ENCODE data around the gene DNAI2.

DNAI2 gene

DNA sequence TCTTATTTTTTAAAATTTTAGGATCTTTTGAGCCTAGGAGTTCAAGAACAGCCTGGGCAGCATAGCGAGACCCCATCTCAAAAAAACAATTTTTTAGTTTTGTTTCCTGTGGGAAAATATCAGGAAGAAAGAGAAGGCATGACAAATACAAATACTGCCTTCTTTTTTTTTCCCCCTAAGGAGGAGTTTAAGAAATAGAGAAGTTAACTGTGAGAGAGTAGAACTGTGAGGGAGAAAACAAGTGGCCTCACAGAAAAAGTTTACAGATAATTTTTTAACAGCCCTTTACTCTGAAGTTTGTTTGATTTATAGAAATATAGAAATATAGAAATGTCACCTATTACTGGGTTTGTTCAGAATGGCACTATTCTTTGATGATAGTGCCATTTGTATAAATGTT lies 39.5 kb upstream of the DNAI2 start:
- Histone ChIP-seq H3K9me3 (ENCODE audit: control insufficient read depth in 5 of 5, low read length in 5 of 5) (no peaks in the 10 kb centered on the region), H3K4me1 (ENCODE audit: control insufficient read depth in 5 of 5, insufficient read depth in 5 of 5, low read length in 5 of 5) (peaks cover 6 to 43% (median 11%) of the 10 kb centered on the region in 5 donors), H3K9ac (ENCODE audit: low read length in 5 of 5) (no peak overlapping the region), H3K27me3 (ENCODE audit: control insufficient read depth in 5 of 5, insufficient read depth in 4 of 5, low read length in 5 of 5) (peaks cover 0 to 3% (median 0%) of the 10 kb centered on the region in 5 donors), H3K36me3 (ENCODE audit: control insufficient read depth in 5 of 5, insufficient read depth in 5 of 5, low read length in 5 of 5) (peaks cover 0 to 30% (median 4%) of the 10 kb centered on the region in 5 donors), H3K27ac (ENCODE audit: low read depth, low read length) (peak overlapping the region; percentile 24), H3K4me3 (ENCODE audit: low read depth in 1 of 5, low read length in 5 of 5) (no peak overlapping the region)

DNA sequence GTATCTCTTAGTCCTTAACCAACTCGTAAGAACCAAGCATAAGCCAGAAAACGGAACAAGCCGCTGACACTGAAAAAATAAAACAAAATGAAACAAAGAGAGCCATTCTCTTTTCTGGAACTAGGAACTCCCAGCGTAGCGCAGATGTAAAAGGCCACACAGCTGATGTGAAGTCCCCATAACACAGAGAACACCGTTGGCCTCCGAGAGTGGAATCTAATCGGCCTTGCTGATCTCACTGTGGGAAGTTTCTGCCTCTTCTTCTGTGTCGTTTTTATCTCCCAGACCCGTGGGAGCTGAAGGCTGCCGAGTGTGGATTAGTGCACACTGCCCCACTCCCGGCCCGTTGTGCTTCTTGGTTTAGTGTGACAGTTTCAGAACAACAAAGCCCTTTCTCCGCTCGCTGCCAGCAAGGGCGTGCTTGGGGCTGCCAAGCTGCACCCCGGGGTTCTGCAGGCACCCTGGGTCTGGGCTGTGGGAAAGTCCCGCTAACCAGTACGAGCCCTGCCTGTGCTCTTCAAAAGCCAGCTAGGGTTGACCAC lies 38.9 kb upstream of the DNAI2 start:
- peaks cover 0 to 3% (median 0%) of the 10 kb centered on the region in 5 donors for H3K27me3 ChIP-seq (ENCODE audit: control insufficient read depth in 5 of 5, insufficient read depth in 4 of 5, low read length in 5 of 5)
- no peaks in the 10 kb centered on the region for H3K9me3 ChIP-seq (ENCODE audit: control insufficient read depth in 5 of 5, low read length in 5 of 5)
- H3K27ac ChIP-seq (ENCODE audit: low read depth, low read length) = peak overlapping the region; percentile 24
- peak overlapping the region in 3 of 5 donors; percentile 8 to 50 (median 29) for H3K4me3 ChIP-seq (ENCODE audit: low read depth in 1 of 5, low read length in 5 of 5)
- peaks cover 0 to 27% (median 4%) of the 10 kb centered on the region in 5 donors for H3K36me3 ChIP-seq (ENCODE audit: control insufficient read depth in 5 of 5, insufficient read depth in 5 of 5, low read length in 5 of 5)
- H3K4me1 ChIP-seq (ENCODE audit: control insufficient read depth in 5 of 5, insufficient read depth in 5 of 5, low read length in 5 of 5) = peaks cover 6 to 47% (median 11%) of the 10 kb centered on the region in 5 donors
- peak overlapping the region in 2 of 5 donors; percentile 8 to 77 for H3K9ac ChIP-seq (ENCODE audit: low read length in 5 of 5)

DNA sequence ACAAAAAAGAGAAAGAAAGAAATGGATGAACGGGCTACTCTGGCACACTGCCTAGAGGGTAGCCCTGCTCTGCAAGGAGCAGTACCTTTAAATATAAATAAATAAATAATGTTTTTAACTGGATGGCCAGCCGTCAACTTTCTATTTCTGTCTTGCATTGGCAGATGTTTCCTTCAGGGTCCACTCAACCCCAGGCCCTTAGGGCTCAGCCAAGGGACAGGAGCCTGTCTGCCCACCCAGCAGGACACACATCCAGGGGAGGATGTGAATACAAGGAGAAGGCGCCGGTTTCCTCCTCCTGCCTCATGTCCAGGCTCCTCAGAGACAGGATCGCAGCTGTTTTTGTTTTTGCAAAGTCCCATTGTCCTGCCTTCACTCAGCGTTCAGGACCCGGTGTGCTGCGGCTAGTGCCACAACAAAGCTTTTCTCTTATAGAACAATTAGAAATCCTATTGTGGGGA lies 38.1 kb upstream of the DNAI2 start:
- Histone ChIP-seq H3K36me3 (ENCODE audit: control insufficient read depth in 5 of 5, insufficient read depth in 5 of 5, low read length in 5 of 5) (peaks cover 0 to 22% (median 4%) of the 10 kb centered on the region in 5 donors), H3K9me3 (ENCODE audit: control insufficient read depth in 5 of 5, low read length in 5 of 5) (no peaks in the 10 kb centered on the region), H3K27ac (ENCODE audit: low read depth, low read length) (no peak overlapping the region), H3K4me3 (ENCODE audit: low read depth in 1 of 5, low read length in 5 of 5) (no peak overlapping the region), H3K9ac (ENCODE audit: low read length in 5 of 5) (no peak overlapping the region), H3K27me3 (ENCODE audit: control insufficient read depth in 5 of 5, insufficient read depth in 4 of 5, low read length in 5 of 5) (peaks cover 0 to 3% (median 0%) of the 10 kb centered on the region in 5 donors), H3K4me1 (ENCODE audit: control insufficient read depth in 5 of 5, insufficient read depth in 5 of 5, low read length in 5 of 5) (peaks cover 8 to 55% (median 19%) of the 10 kb centered on the region in 5 donors)

DNA sequence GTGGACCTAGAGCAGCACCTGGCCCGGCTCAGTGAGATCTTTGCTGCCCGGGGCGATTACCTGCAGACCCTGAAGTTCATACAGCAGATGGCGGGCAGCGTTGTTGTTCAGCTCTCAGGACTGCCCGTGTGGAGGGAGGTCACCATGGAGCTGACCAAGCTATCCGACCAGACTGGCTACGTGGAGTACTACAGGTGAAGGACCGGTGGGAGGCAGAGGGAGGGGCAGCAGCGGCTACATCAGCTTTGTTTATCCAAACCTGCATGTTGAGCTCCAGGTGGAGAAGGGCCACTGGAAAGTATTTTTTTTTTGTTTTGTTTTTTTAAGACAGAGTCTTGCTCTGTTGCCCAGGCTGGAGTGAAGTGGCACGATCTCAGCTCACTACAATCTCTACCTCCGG lies 36.7 kb upstream of the DNAI2 start:
- H3K4me3 ChIP-seq (ENCODE audit: low read depth in 1 of 5, low read length in 5 of 5) = no peak overlapping the region
- peaks cover 0 to 3% (median 0%) of the 10 kb centered on the region in 5 donors for H3K27me3 ChIP-seq (ENCODE audit: control insufficient read depth in 5 of 5, insufficient read depth in 4 of 5, low read length in 5 of 5)
- peaks cover 0 to 10% (median 0%) of the 10 kb centered on the region in 5 donors for H3K36me3 ChIP-seq (ENCODE audit: control insufficient read depth in 5 of 5, insufficient read depth in 5 of 5, low read length in 5 of 5)
- no peak overlapping the region for H3K9ac ChIP-seq (ENCODE audit: low read length in 5 of 5)
- H3K9me3 ChIP-seq (ENCODE audit: control insufficient read depth in 5 of 5, low read length in 5 of 5) = no peaks in the 10 kb centered on the region
- no peak overlapping the region for H3K27ac ChIP-seq (ENCODE audit: low read depth, low read length)
- H3K4me1 ChIP-seq (ENCODE audit: control insufficient read depth in 5 of 5, insufficient read depth in 5 of 5, low read length in 5 of 5) = peaks cover 8 to 66% (median 29%) of the 10 kb centered on the region in 5 donors

DNA sequence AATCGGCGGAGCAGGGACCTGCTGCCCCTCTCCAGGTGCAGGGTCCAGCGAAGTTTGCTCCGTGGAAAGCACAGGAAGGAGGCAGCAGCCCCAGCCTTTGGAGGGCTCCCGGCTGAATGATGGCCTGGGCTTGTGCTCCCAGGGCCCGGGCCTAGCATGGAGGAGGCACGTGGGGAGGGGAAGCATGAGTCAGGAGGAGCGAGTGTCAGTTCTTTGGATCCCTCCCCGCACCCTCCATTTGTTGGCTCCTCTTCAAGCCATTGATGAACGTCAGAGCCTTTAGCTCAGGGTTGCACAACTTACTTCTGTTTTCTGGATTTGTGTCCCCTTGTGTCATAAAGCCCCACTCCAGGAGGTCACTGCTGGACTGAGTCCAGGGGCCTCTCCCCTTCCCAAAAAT lies 34.9 kb upstream of the DNAI2 start:
- Histone ChIP-seq H3K27me3 (ENCODE audit: control insufficient read depth in 5 of 5, insufficient read depth in 4 of 5, low read length in 5 of 5) (peaks cover 0 to 3% (median 0%) of the 10 kb centered on the region in 5 donors), H3K9me3 (ENCODE audit: control insufficient read depth in 5 of 5, low read length in 5 of 5) (no peaks in the 10 kb centered on the region), H3K4me3 (ENCODE audit: low read depth in 1 of 5, low read length in 5 of 5) (no peak overlapping the region), H3K36me3 (ENCODE audit: control insufficient read depth in 5 of 5, insufficient read depth in 5 of 5, low read length in 5 of 5) (peaks cover 0 to 6% (median 0%) of the 10 kb centered on the region in 5 donors), H3K27ac (ENCODE audit: low read depth, low read length) (no peak overlapping the region), H3K9ac (ENCODE audit: low read length in 5 of 5) (no peak overlapping the region), H3K4me1 (ENCODE audit: control insufficient read depth in 5 of 5, insufficient read depth in 5 of 5, low read length in 5 of 5) (peaks cover 7 to 57% (median 29%) of the 10 kb centered on the region in 5 donors)

DNA sequence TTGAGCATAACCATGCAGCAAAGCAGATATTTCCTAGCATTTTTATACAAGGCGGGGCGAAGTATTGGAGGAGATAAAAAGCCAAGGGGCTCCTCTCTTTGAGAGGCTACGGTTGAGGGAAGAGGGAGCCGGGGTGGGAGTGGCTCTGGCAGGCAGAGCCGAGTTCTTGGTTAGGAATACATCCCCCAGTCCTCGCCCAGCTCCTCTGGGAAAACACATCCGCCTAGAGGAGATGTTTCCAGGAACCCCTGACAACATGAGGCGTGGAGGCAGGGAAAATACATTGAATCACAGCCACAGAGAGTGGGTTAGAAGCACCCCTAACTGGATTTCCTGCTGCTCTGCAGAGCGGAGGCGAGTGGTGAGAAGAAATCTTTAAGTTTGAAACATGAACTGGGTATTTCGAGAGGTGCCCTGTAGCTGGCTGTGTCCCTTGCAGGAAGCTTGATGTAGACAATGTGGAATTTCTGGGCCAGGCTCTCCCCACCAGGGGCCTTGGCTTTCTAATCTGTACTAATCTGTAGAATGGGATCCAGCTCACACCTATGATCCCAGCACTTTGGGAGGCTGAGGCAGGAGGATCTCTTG lies 33.3 kb upstream of the DNAI2 start:
- Histone ChIP-seq H3K36me3 (ENCODE audit: control insufficient read depth in 5 of 5, insufficient read depth in 5 of 5, low read length in 5 of 5) (peaks cover 0 to 6% (median 0%) of the 10 kb centered on the region in 5 donors), H3K9ac (ENCODE audit: low read length in 5 of 5) (peak overlapping the region in 1 of 5 donors; percentile 23), H3K4me1 (ENCODE audit: control insufficient read depth in 5 of 5, insufficient read depth in 5 of 5, low read length in 5 of 5) (peaks cover 2 to 45% (median 30%) of the 10 kb centered on the region in 5 donors), H3K27ac (ENCODE audit: low read depth, low read length) (no peak overlapping the region), H3K4me3 (ENCODE audit: low read depth in 1 of 5, low read length in 5 of 5) (peak overlapping the region in 1 of 5 donors; percentile 22), H3K27me3 (ENCODE audit: control insufficient read depth in 5 of 5, insufficient read depth in 4 of 5, low read length in 5 of 5) (peaks cover 0 to 3% (median 0%) of the 10 kb centered on the region in 5 donors), H3K9me3 (ENCODE audit: control insufficient read depth in 5 of 5, low read length in 5 of 5) (no peaks in the 10 kb centered on the region)

DNA sequence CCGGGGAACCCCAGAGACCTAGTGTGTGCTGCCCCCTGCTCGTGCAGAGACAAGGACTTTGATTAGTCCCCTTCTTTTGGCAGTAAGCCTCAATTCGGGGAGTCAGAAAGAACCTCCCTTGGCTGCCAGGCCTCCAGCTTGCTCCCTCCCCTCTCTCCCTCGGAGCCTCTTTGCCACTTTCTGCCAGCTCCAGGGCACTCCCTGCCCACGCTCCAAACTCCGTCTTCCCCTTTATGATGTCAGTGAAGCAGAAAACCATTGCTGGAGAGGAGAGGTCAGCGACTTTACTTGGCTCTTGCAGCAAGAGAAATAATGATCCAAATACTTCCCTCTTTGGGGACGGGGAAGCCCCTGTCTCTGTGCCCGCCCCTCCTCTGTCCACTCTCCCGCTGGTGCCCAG lies 32.6 kb upstream of the DNAI2 start:
- H3K9me3 ChIP-seq (ENCODE audit: control insufficient read depth in 5 of 5, low read length in 5 of 5) = no peaks in the 10 kb centered on the region
- no peak overlapping the region for H3K4me3 ChIP-seq (ENCODE audit: low read depth in 1 of 5, low read length in 5 of 5)
- peaks cover 0 to 6% (median 0%) of the 10 kb centered on the region in 5 donors for H3K36me3 ChIP-seq (ENCODE audit: control insufficient read depth in 5 of 5, insufficient read depth in 5 of 5, low read length in 5 of 5)
- H3K9ac ChIP-seq (ENCODE audit: low read length in 5 of 5) = peak overlapping the region in 1 of 5 donors; percentile 23
- H3K27ac ChIP-seq (ENCODE audit: low read depth, low read length) = no peak overlapping the region
- peaks cover 0 to 3% (median 0%) of the 10 kb centered on the region in 5 donors for H3K27me3 ChIP-seq (ENCODE audit: control insufficient read depth in 5 of 5, insufficient read depth in 4 of 5, low read length in 5 of 5)
- H3K4me1 ChIP-seq (ENCODE audit: control insufficient read depth in 5 of 5, insufficient read depth in 5 of 5, low read length in 5 of 5) = peaks cover 2 to 42% (median 30%) of the 10 kb centered on the region in 5 donors

DNA sequence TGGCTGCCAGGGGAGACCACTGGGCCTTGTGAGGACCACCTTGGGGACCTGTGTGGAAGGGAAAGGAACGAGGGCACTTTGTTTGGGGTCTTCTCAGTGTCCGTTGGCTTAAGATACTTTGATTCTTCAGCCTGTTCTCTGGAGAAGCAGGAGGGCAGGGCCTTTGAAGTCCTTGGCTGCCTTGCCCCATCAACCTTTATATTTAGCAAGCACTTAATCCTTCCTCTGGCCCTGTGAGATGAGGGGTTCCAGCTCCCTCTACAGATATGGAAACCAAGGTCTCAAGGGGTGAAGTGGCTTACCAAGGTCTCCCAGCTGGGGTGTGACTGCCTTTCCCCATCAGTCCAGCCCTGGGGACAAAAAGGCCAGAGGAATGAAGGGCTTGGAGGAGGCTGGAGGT lies 32.2 kb upstream of the DNAI2 start:
- H3K36me3 ChIP-seq (ENCODE audit: control insufficient read depth in 5 of 5, insufficient read depth in 5 of 5, low read length in 5 of 5) = peaks cover 0 to 6% (median 0%) of the 10 kb centered on the region in 5 donors
- H3K9me3 ChIP-seq (ENCODE audit: control insufficient read depth in 5 of 5, low read length in 5 of 5) = no peaks in the 10 kb centered on the region
- H3K4me3 ChIP-seq (ENCODE audit: low read depth in 1 of 5, low read length in 5 of 5) = no peak overlapping the region
- H3K27me3 ChIP-seq (ENCODE audit: control insufficient read depth in 5 of 5, insufficient read depth in 4 of 5, low read length in 5 of 5) = peaks cover 0 to 3% (median 0%) of the 10 kb centered on the region in 5 donors
- no peak overlapping the region for H3K27ac ChIP-seq (ENCODE audit: low read depth, low read length)
- H3K4me1 ChIP-seq (ENCODE audit: control insufficient read depth in 5 of 5, insufficient read depth in 5 of 5, low read length in 5 of 5) = peaks cover 2 to 38% (median 30%) of the 10 kb centered on the region in 5 donors
- H3K9ac ChIP-seq (ENCODE audit: low read length in 5 of 5) = no peak overlapping the region

DNA sequence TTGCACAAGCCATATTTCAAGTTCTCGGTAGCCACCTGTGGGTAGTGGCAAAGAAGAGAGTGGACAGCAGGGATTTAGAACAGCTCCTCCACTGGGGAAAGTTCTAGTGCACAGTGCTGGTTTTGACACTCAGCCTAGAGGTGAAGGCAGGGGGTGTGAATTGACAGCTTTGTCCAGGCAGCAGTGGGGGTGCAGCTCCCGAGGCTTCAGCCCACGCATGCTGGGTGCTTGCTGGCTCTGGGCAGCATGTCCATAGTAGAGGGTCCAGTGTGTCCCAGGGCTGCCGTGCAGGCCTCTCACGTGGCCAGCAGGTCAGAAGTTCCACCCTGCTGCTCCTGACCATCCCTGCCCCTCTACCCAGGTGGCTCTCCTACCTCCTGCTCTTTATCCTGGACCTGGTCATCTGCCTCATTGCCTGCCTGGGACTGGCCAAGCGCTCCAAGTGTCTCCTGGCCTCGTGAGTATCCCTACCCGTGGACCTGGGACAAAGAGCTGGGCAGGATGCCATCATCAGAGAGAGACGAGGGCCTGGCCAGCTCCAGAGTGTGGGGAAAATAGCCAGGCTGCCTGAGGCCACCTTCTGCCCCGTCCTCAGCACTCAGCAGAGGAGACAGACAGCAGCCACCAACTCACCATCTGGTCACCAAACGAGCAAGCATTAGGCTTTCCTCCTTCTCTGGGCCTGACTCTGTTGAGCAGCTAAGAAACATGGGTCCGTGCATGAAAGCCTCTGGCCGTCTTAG lies 30.9 kb upstream of the DNAI2 start:
- Histone ChIP-seq H3K27me3 (ENCODE audit: control insufficient read depth in 5 of 5, insufficient read depth in 4 of 5, low read length in 5 of 5) (peaks cover 0 to 3% (median 0%) of the 10 kb centered on the region in 5 donors), H3K27ac (ENCODE audit: low read depth, low read length) (no peak overlapping the region), H3K4me3 (ENCODE audit: low read depth in 1 of 5, low read length in 5 of 5) (no peak overlapping the region), H3K9ac (ENCODE audit: low read length in 5 of 5) (no peak overlapping the region), H3K4me1 (ENCODE audit: control insufficient read depth in 5 of 5, insufficient read depth in 5 of 5, low read length in 5 of 5) (peaks cover 2 to 34% (median 28%) of the 10 kb centered on the region in 5 donors), H3K9me3 (ENCODE audit: control insufficient read depth in 5 of 5, low read length in 5 of 5) (no peaks in the 10 kb centered on the region), H3K36me3 (ENCODE audit: control insufficient read depth in 5 of 5, insufficient read depth in 5 of 5, low read length in 5 of 5) (peaks cover 0 to 3% (median 0%) of the 10 kb centered on the region in 5 donors)

Measured in subcutaneous abdominal adipose tissue (tissue), 5 donors.